Measurements from ENCODE around the gene RNGTT. TPM values are rescaled to one million over a fixed set of nuclear protein-coding genes. Genes with fewer than 3 reads are reported as not detected.

The RNGTT gene
- total RNA-seq, 1 experiment from 2014 or later: 15.7 TPM

- intact Hi-C loops (cut with micrococcal nuclease): no loop called here
- DNase-seq: no peak
- CTCF ChIA-PET: no interaction called here
Measured at GRCh38 chr6:88967891-88968290, 4.5 kb upstream of the RNGTT start.

GRCh38 chr6:88965691-88966090, 2.3 kb upstream of the RNGTT start:
- ChIA-PET CTCF (no interaction called here), POLR2A (ENCODE audit: unreplicated experiment) (no interaction called here)
- no peak overlapping the region for H3K27ac ChIP-seq (ENCODE audit: low read length)
- no peaks in the 10 kb centered on the region for H3K27me3 ChIP-seq (ENCODE audit: low read length)
- no peak overlapping the region for H3K4me3 ChIP-seq (ENCODE audit: low read length)
- TF ChIP-seq EZH2phosphoT487 (IDR thresholded peaks at IDR 0.05; ENCODE audit: borderline replicate concordance, low read length) (no peak), CTCF (conservative IDR thresholded peaks at IDR 0.05; ENCODE audit: low read depth, low read length) (no peak), EZH2 (IDR thresholded peaks at IDR 0.05; ENCODE audit: low read length, unreplicated experiment) (no peak)
- peaks cover 27% of the 10 kb centered on the region for H3K79me2 ChIP-seq (ENCODE audit: low read length)
- ATAC-seq: no peak
- no peaks in the 10 kb centered on the region for H4K20me1 ChIP-seq (ENCODE audit: low read length)
- no peaks in the 10 kb centered on the region for H3F3A ChIP-seq (ENCODE audit: low read length, unreplicated experiment)
- H2AFZ ChIP-seq (ENCODE audit: low read length): no peak overlapping the region
- no peaks in the 10 kb centered on the region for H3K9me3 ChIP-seq (ENCODE audit: low read length)
- no TSS peak for BruUV-seq (replicated peaks)
- peaks cover 12% of the 10 kb centered on the region; the same call in 1 of the 2 replicates for H3K4me1 ChIP-seq (ENCODE audit: insufficient read depth, low read length)
- H3K4me2 ChIP-seq (ENCODE audit: low read length): no peak overlapping the region
- no peaks in the 10 kb centered on the region for H3K9me2 ChIP-seq (replicated peaks; ENCODE audit: low read length)
- intact Hi-C loops (cut with micrococcal nuclease): no loop called here
- no peak for DNase-seq
- H3K9ac ChIP-seq (ENCODE audit: low read length): no peak overlapping the region
- H3K36me3 ChIP-seq (ENCODE audit: low read depth, low read length): no peaks in the 10 kb centered on the region

More at GRCh38 chr6:88967891-88968290, 4.5 kb upstream of the RNGTT start:
- Histone ChIP-seq H3K9me2 (replicated peaks; ENCODE audit: low read length) (no peaks in the 10 kb centered on the region), H3K4me1 (ENCODE audit: insufficient read depth, low read length) (0 out of 2 replicates have a peak, but pooled peaks cover 7% of the 10 kb centered on the region), H3K4me2 (ENCODE audit: low read length) (no peak overlapping the region), H3K27ac (ENCODE audit: low read length) (no peak overlapping the region), H3K79me2 (ENCODE audit: low read length) (peaks cover 5% of the 10 kb centered on the region), H3K9ac (ENCODE audit: low read length) (no peak overlapping the region), H2AFZ (ENCODE audit: low read length) (no peak overlapping the region), H3K27me3 (ENCODE audit: low read length) (no peaks in the 10 kb centered on the region), H3K9me3 (ENCODE audit: low read length) (no peaks in the 10 kb centered on the region), H4K20me1 (ENCODE audit: low read length) (no peaks in the 10 kb centered on the region), H3F3A (ENCODE audit: low read length, unreplicated experiment) (no peaks in the 10 kb centered on the region), H3K4me3 (ENCODE audit: low read length) (no peak overlapping the region), H3K36me3 (ENCODE audit: low read depth, low read length) (no peaks in the 10 kb centered on the region)
- no peak for TF ChIP-seq CTCF (conservative IDR thresholded peaks at IDR 0.05; ENCODE audit: low read depth, low read length)
- TF ChIP-seq EZH2 (IDR thresholded peaks at IDR 0.05; ENCODE audit: low read length, unreplicated experiment): no peak
- no peak for TF ChIP-seq EZH2phosphoT487 (IDR thresholded peaks at IDR 0.05; ENCODE audit: borderline replicate concordance, low read length)
- ATAC-seq: no peak
- BruUV-seq (replicated peaks): no TSS peak
- POLR2A ChIA-PET (ENCODE audit: unreplicated experiment): no interaction called here

GRCh38 chr6:88964509-88964908, 1.1 kb upstream of the RNGTT start:
- CTCF ChIA-PET: no interaction called here
- DNase-seq (no peak), ATAC-seq (no peak)
- peak overlapping the region; percentile 80 for H3K4me3 ChIP-seq (ENCODE audit: low read length)
- H3K27me3 ChIP-seq (ENCODE audit: low read length): no peaks in the 10 kb centered on the region
- no peaks in the 10 kb centered on the region for H3K36me3 ChIP-seq (ENCODE audit: low read depth, low read length)
- H3K9me2 ChIP-seq (replicated peaks; ENCODE audit: low read length): no peaks in the 10 kb centered on the region
- intact Hi-C loops (cut with micrococcal nuclease): no loop called here
- H3K9ac ChIP-seq (ENCODE audit: low read length): no peak overlapping the region; the same call in 1 of the 2 replicates
- POLR2A ChIA-PET (ENCODE audit: unreplicated experiment): no interaction called here
- H2AFZ ChIP-seq (ENCODE audit: low read length): peak overlapping the region; percentile 98; the same call in 1 of the 2 replicates
- H3K4me1 ChIP-seq (ENCODE audit: insufficient read depth, low read length): peaks cover 12% of the 10 kb centered on the region; the same call in 1 of the 2 replicates
- TF ChIP-seq EZH2phosphoT487 (IDR thresholded peaks at IDR 0.05; ENCODE audit: borderline replicate concordance, low read length): no peak
- no peak for TF ChIP-seq CTCF (conservative IDR thresholded peaks at IDR 0.05; ENCODE audit: low read depth, low read length)
- TF ChIP-seq EZH2 (IDR thresholded peaks at IDR 0.05; ENCODE audit: low read length, unreplicated experiment): no peak
- H3K4me2 ChIP-seq (ENCODE audit: low read length): peak overlapping the region; percentile 90
- H3K9me3 ChIP-seq (ENCODE audit: low read length): no peaks in the 10 kb centered on the region
- no peaks in the 10 kb centered on the region for H4K20me1 ChIP-seq (ENCODE audit: low read length)
- peaks cover 39% of the 10 kb centered on the region for H3K79me2 ChIP-seq (ENCODE audit: low read length)
- no TSS peak for BruUV-seq (replicated peaks)
- no peak overlapping the region for H3K27ac ChIP-seq (ENCODE audit: low read length)
- no peaks in the 10 kb centered on the region for H3F3A ChIP-seq (ENCODE audit: low read length, unreplicated experiment)

All from PC-3 (cell line).